Activated naive CD8-positive, alpha-beta T cell treated with anti-CD3 and anti-CD28 coated beads, Interleukin-2, amount 10 ng/mL, durations not matched to agents 7 days and 5 days (primary cell): ENCODE results near the gene ZNF362. TPM values are rescaled to one million over a fixed set of nuclear protein-coding genes. Genes with fewer than 3 reads are reported as not detected.

Source experiments
- ATAC-seq: fragments of 150-1000 bp; cut with Tn5 transposase; one replicate; pipeline ENCODE4 v1.10.0; 2021; ENCODE audit warnings: low read depth, moderate library complexity
- POLR2A ChIA-PET: fragments of 350-600 bp; sonication (Branson Sonifier 250); formaldehyde crosslinking; loops from one replicate; lab custom pipeline; 2021; ENCODE audit warnings: antibody characterized with exemption; lab: Charles Lee
- DNase-seq: peaks from one replicate; pipeline ENCODE4 v3.0.0; 2021
- H3K27ac Mint-ChIP-seq: one replicate; pipeline ENCODE4 v1.8.0; 2022; ENCODE audit warnings: mild to moderate bottlenecking, mixed read lengths
- H3K27me3 Mint-ChIP-seq: one replicate; pipeline ENCODE4 v1.8.0; 2022; ENCODE audit warnings: mild to moderate bottlenecking, moderate library complexity, mixed read lengths
- H3K36me3 Mint-ChIP-seq: one replicate; pipeline ENCODE4 v1.8.0; 2021; ENCODE audit warnings: mild to moderate bottlenecking, mixed read lengths
- H3K4me1 Mint-ChIP-seq: one replicate; pipeline ENCODE4 v1.8.0; 2021; ENCODE audit warnings: mixed read lengths
- H3K4me3 Mint-ChIP-seq: one replicate; pipeline ENCODE4 v1.8.0; 2022; ENCODE audit warnings: mild to moderate bottlenecking, moderate library complexity, mixed read lengths
- H3K9me3 Mint-ChIP-seq: one replicate; pipeline ENCODE4 v1.8.0; 2021; ENCODE audit warnings: mixed read lengths
- total RNA-seq, 2 experiments: library from RNA; stranded (reverse); gene quantifications; one replicate each; pipeline ENCODE4 v1.2.3, GENCODE V29; 2021

The ZNF362 gene, protein sequence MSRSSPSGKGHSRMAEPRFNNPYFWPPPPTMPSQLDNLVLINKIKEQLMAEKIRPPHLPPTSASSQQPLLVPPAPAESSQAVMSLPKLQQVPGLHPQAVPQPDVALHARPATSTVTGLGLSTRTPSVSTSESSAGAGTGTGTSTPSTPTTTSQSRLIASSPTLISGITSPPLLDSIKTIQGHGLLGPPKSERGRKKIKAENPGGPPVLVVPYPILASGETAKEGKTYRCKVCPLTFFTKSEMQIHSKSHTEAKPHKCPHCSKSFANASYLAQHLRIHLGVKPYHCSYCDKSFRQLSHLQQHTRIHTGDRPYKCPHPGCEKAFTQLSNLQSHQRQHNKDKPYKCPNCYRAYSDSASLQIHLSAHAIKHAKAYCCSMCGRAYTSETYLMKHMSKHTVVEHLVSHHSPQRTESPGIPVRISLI
- 10 to 100 TPM; 18.8 to 23.1 TPM for total RNA-seq

DNA sequence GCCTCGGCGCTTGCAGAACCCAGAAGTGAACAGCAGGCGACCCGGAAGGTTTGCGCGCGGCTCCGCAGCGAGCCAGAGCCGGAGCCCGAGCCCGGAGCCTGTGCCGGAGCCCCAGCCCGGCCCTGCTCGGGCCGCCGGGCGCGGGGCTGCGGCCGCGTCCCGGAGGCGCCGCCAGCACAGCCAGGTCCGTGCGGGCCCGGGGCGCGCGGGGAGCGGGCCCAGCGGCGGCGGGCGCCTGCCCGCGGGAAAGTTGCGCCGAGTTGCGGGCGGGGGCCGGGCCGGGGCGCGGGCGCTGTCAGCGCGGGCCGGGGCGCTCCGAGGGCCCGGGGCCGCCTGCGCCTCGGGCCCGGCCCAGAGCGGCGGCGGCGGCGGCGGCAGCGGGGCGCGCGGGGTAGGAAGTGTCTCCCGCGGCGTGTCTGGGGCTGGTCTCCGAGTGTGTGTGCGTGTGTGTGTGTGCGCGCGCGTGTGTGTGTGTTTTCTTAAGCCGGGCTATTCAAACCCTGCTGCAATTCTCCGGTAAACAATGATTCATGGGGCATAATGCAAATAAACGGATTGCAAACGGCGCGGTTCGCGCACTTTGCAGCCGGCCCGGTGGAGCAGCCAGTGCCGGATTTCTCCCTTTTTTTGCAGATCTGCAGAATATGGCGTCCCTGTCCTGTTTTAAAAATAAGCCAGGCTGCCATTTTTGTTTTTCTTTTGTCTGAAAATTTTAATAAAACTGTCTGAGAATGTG is at the start of gene ZNF362:
Gene ZNF362 (plus strand): TSS at position 22 of the 736 bp plus-strand sequence. CDS start 14,083 bp downstream, outside the sequence.
- Mint-ChIP-seq H3K27me3 (peaks cover 4% of the 10 kb centered on the region), H3K9me3 (no peaks in the 10 kb centered on the region)

GRCh38 chr1:33211972-33212371 is 44.3 kb upstream of the ZNF362 start:
- H3K4me3 Mint-ChIP-seq, result no peak overlapping the region
- peaks cover 43% of the 10 kb centered on the region for H3K27me3 Mint-ChIP-seq
- ATAC-seq (no peak), DNase-seq (no peak)
- POLR2A ChIA-PET, result no interaction called here
- peaks cover 3% of the 10 kb centered on the region for H3K9me3 Mint-ChIP-seq
- H3K27ac Mint-ChIP-seq, result no peak overlapping the region
- H3K36me3 Mint-ChIP-seq, result no peaks in the 10 kb centered on the region
- no peaks in the 10 kb centered on the region for H3K4me1 Mint-ChIP-seq

More for the DNA sequence above, at the start of gene ZNF362:
- Mint-ChIP-seq H3K4me1 (peaks cover 16% of the 10 kb centered on the region), H3K27ac (peak within 1 kb of the TSS; percentile 98), H3K36me3 (peaks cover 3% of the 10 kb centered on the region), H3K4me3 (peak within 1 kb of the TSS; percentile 98)
- POLR2A ChIA-PET, result interaction anchor here (0.7 to 1.3 kb wide), 3 partner anchors 8 to 168 kb away, joined by 3 to 6 read pairs (median 4); partner anchors contain the start of gene TRIM62
- DNase-seq, result peak; percentile 83
- ATAC-seq, result peak; percentile 87

DNA sequence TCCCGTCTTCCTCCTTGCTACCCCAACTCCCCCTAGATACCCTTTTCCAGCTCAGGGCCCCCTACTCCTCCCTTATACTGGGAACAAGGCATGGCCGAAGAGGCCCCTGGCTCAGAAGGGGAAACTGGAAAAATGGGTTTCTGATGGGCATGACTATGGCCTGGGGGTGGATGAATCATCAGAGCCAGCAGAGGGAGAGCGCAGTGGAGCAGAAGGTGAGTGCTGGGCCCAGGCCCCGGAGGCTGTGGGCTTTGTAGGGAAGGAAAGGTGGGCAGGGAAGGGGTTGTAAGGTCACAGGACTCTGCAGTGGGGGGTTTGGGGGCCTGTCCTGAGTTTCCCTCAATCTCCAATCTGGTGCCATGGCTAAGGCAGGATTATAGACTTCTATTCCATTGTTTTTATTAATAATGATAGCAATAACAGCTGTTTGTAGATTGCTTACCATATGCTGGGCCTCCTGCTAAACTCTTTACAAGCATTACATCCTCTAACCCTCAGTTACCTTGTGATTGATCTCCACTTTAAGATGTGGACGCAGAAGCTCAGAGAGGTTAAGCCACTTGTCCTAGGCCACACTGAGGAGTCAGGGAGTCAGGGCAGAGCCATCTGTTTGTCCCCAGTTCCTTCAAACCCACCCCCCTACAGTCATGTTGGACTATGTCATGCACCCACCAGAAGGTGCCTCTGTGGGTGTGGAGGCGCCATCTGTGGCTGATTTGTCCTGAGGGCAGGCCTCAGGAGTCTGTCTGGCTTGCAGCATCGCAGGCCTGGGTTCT is 36.2 kb upstream of the ZNF362 start:
- H3K9me3 Mint-ChIP-seq, result peaks cover 13% of the 10 kb centered on the region
- ATAC-seq, result no peak
- no peak overlapping the region for H3K4me3 Mint-ChIP-seq
- no peaks in the 10 kb centered on the region for H3K36me3 Mint-ChIP-seq
- no peak for DNase-seq
- peaks cover 4% of the 10 kb centered on the region for H3K4me1 Mint-ChIP-seq
- POLR2A ChIA-PET, result no interaction called here
- no peak overlapping the region for H3K27ac Mint-ChIP-seq
- H3K27me3 Mint-ChIP-seq, result peaks cover 21% of the 10 kb centered on the region

DNA sequence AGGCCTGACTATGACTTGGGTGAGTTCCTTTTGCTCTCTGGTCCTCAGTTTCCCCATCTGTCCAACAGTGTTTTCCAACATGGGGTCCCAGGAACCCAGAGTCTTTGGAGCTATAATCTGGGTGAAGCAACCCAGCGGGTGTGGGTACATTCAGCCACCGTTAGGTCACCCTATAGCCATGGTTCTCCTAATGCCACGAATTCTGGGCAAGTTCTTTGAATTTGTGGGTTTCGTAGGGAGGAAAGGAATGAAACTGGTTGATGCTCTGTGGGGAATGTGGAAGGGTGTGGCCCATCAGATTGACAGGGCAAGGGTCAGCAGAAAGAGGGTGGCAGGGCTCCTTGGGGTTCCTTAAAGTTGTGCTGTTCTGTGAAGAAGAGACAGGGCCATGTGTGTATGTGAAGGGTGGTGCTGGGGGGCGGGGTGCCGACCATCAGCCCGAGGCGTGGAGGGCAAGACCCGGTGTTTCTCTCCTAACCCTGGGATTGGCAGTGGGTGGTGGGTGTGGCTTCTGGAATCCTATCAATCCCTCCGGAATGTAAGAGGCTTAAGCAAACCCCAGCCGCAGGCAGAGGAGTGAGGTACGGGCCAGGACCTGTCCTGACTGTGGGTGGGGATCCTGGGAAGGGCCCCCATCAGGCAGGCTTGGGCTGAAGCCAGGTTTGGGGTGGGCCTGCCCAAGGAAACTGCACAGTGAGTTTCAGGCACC is 35.5 kb upstream of the ZNF362 start:
- Mint-ChIP-seq H3K4me3 (no peak overlapping the region), H3K27ac (no peak overlapping the region), H3K27me3 (peaks cover 21% of the 10 kb centered on the region), H3K9me3 (peaks cover 14% of the 10 kb centered on the region), H3K36me3 (no peaks in the 10 kb centered on the region), H3K4me1 (peaks cover 4% of the 10 kb centered on the region)
- DNase-seq, result no peak
- ATAC-seq, result no peak
- POLR2A ChIA-PET, result no interaction called here

DNA sequence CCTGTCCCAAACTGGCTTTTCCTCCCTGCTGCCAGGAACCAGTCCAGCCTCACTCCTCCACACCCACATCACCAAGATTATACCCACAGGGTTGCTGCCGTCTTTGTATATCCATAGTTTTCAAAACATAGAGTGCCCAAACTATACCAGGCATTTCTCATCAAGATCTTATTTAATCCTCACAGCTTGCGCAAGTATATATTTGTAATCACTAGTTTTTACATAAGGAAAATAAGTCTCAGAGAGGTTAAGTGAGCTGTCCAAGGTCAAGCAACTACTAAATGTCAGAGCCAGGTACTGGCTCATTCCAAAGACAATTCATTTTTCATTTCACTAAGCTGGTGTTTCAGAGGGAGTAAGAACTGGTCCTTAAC is 34.9 kb upstream of the ZNF362 start:
- DNase-seq, result no peak
- Mint-ChIP-seq H3K9me3 (peaks cover 14% of the 10 kb centered on the region), H3K27ac (no peak overlapping the region), H3K4me1 (peaks cover 4% of the 10 kb centered on the region), H3K36me3 (no peaks in the 10 kb centered on the region), H3K27me3 (peaks cover 21% of the 10 kb centered on the region), H3K4me3 (no peak overlapping the region)
- ATAC-seq, result no peak
- POLR2A ChIA-PET, result no interaction called here

DNA sequence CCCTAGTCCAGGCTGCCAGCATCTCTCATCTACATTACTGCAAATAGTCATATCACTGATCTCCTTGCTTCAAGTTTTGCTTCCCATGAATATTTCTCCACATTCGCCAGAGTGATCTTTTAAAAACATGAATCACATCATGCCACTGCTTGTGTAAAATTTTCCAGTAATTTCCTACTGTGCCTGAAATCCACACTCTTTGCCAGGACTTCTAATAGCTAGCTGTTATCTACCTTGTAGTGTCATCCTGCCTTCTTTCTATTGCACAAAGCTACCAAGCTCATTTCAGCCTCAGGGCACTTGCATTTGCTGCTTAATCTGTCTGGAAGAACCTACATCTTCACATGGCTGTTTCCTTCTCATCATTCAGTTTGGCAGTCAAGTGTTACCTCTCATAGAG is 33.9 kb upstream of the ZNF362 start:
- Mint-ChIP-seq H3K27me3 (peaks cover 20% of the 10 kb centered on the region), H3K4me3 (no peak overlapping the region), H3K36me3 (no peaks in the 10 kb centered on the region), H3K9me3 (peaks cover 14% of the 10 kb centered on the region), H3K27ac (no peak overlapping the region), H3K4me1 (peaks cover 4% of the 10 kb centered on the region)
- ATAC-seq (no peak), DNase-seq (no peak)
- POLR2A ChIA-PET, result no interaction called here

- Mint-ChIP-seq H3K4me1 (peaks cover 2% of the 10 kb centered on the region), H3K27me3 (peaks cover 26% of the 10 kb centered on the region), H3K36me3 (no peaks in the 10 kb centered on the region), H3K9me3 (peaks cover 14% of the 10 kb centered on the region), H3K27ac (no peak overlapping the region), H3K4me3 (no peak overlapping the region)
- DNase-seq (no peak), ATAC-seq (no peak)
- POLR2A ChIA-PET, result no interaction called here
Observed at GRCh38 chr1:33224166-33224707, 32.1 kb upstream of the ZNF362 start.

DNA sequence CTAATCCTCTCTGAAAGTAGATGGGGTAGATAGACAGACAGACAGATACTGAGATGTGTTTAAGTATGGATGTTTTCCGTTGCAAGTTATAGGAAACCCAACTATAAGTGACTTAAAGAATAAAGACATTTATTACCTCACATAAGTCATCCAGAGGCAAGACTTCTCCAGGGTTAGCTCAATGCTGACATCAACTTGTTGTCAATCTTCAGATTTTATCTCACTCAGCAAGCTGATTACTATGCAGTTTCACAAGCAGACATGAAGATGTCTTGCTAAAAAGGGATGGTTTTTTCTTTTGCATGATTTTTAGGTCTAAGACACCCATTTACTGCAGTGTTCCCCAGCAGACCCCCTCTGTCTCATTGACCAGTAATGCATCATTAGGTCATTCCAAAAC is 30.7 kb upstream of the ZNF362 start:
- Mint-ChIP-seq H3K27ac (no peak overlapping the region), H3K4me3 (no peak overlapping the region), H3K9me3 (peaks cover 14% of the 10 kb centered on the region), H3K4me1 (peaks cover 2% of the 10 kb centered on the region), H3K27me3 (peaks cover 28% of the 10 kb centered on the region), H3K36me3 (no peaks in the 10 kb centered on the region)
- ATAC-seq (no peak), DNase-seq (no peak)
- POLR2A ChIA-PET, result no interaction called here

GRCh38 chr1:33228935-33229487 is 27.3 kb upstream of the ZNF362 start:
- H3K4me1 Mint-ChIP-seq, result peaks cover 2% of the 10 kb centered on the region
- POLR2A ChIA-PET, result no interaction called here
- no peak overlapping the region for H3K4me3 Mint-ChIP-seq
- no peak overlapping the region for H3K27ac Mint-ChIP-seq
- ATAC-seq, result no peak
- H3K27me3 Mint-ChIP-seq, result peaks cover 21% of the 10 kb centered on the region
- peaks cover 9% of the 10 kb centered on the region for H3K9me3 Mint-ChIP-seq
- DNase-seq, result no peak
- no peaks in the 10 kb centered on the region for H3K36me3 Mint-ChIP-seq

GRCh38 chr1:33231166-33231565 is 25.1 kb upstream of the ZNF362 start:
- POLR2A ChIA-PET, result no interaction called here
- no peak for ATAC-seq
- Mint-ChIP-seq H3K27ac (no peak overlapping the region), H3K27me3 (peaks cover 13% of the 10 kb centered on the region), H3K4me1 (peaks cover 5% of the 10 kb centered on the region), H3K4me3 (no peak overlapping the region), H3K9me3 (no peaks in the 10 kb centered on the region), H3K36me3 (no peaks in the 10 kb centered on the region)
- DNase-seq, result no peak

- Mint-ChIP-seq H3K9me3 (no peaks in the 10 kb centered on the region), H3K27ac (no peak overlapping the region), H3K4me3 (no peak overlapping the region), H3K36me3 (no peaks in the 10 kb centered on the region), H3K27me3 (peaks cover 10% of the 10 kb centered on the region), H3K4me1 (peaks cover 5% of the 10 kb centered on the region)
- DNase-seq (no peak), ATAC-seq (no peak)
- POLR2A ChIA-PET, result interaction anchor here (0.6 kb wide), 1 partner anchor 213 kb away, joined by 3 read pairs; no protein-coding TSS in a partner anchor
Observed at GRCh38 chr1:33232716-33233115, 23.6 kb upstream of the ZNF362 start.

GRCh38 chr1:33234131-33234530 is 22.2 kb upstream of the ZNF362 start:
- no peak for ATAC-seq
- H3K27me3 Mint-ChIP-seq, result peaks cover 4% of the 10 kb centered on the region

More at GRCh38 chr1:33234131-33234530, 22.2 kb upstream of the ZNF362 start:
- Mint-ChIP-seq H3K4me1 (peaks cover 3% of the 10 kb centered on the region), H3K4me3 (no peak overlapping the region), H3K36me3 (no peaks in the 10 kb centered on the region), H3K9me3 (peaks cover 2% of the 10 kb centered on the region), H3K27ac (no peak overlapping the region)
- POLR2A ChIA-PET, result no interaction called here
- no peak for DNase-seq
